Measurements from ENCODE around the gene ZSWIM8.
"Not testable (repeated sequence)": the region's sequence is repeated elsewhere in the genome, so short reads cannot be mapped to it uniquely, and the experiment has no call there.

Gene ZSWIM8

GRCh38 chr10:73814896-73815718 lies 29.7 kb downstream of the ZSWIM8 start:
- no peak for DNase-seq

GRCh38 chr10:73815719-73816030 lies 30.3 kb downstream of the ZSWIM8 start:
- no peak for DNase-seq

GRCh38 chr10:73816917-73817729 lies 31.7 kb downstream of the ZSWIM8 start:
- DNase-seq, result no peak

- no peak for DNase-seq
These were observed 32.4 kb downstream of the ZSWIM8 start for GRCh38 chr10:73817826-73818225.

GRCh38 chr10:73818402-73818801 lies 33.0 kb downstream of the ZSWIM8 start:
- DNase-seq, result no peak

GRCh38 chr10:73819081-73819480 lies 33.7 kb downstream of the ZSWIM8 start:
- no peak for DNase-seq

GRCh38 chr10:73819513-73820093 lies 34.2 kb downstream of the ZSWIM8 start:
- DNase-seq, result no peak

- no peak for DNase-seq
These were observed 38.0 kb downstream of the ZSWIM8 start for GRCh38 chr10:73823391-73823790.

- no peak for DNase-seq
These were observed 38.8 kb downstream of the ZSWIM8 start for GRCh38 chr10:73824146-73824725.

- DNase-seq, result no peak
These were observed 42.1 kb downstream of the ZSWIM8 start for GRCh38 chr10:73827346-73828089.

GRCh38 chr10:73828161-73828560 lies 42.8 kb downstream of the ZSWIM8 start:
- DNase-seq, result no peak

- DNase-seq, result not testable (repeated sequence)
These were observed 43.7 kb downstream of the ZSWIM8 start for GRCh38 chr10:73829090-73829489.

GRCh38 chr10:73836427-73836980 lies 51.1 kb downstream of the ZSWIM8 start:
- no peak for DNase-seq

- no peak for DNase-seq
These were observed 51.7 kb downstream of the ZSWIM8 start for GRCh38 chr10:73837072-73837471.

GRCh38 chr10:73838008-73838567 lies 52.7 kb downstream of the ZSWIM8 start:
- DNase-seq, result no peak

- no peak for DNase-seq
These were observed 53.4 kb downstream of the ZSWIM8 start for GRCh38 chr10:73838827-73839226.

GRCh38 chr10:73839276-73839966 lies 54.0 kb downstream of the ZSWIM8 start:
- no peak for DNase-seq

GRCh38 chr10:73840056-73840402 lies 54.6 kb downstream of the ZSWIM8 start:
- no peak for DNase-seq

GRCh38 chr10:73840403-73841060 lies 55.1 kb downstream of the ZSWIM8 start:
- no peak for DNase-seq

- no peak for DNase-seq
These were observed 55.6 kb downstream of the ZSWIM8 start for GRCh38 chr10:73841061-73841421.
